ENCODE measurements around the gene KIRREL1.

GRCh38 chr1:158013840-158014730 lies 20.6 kb downstream of the KIRREL1 start:
- no peak for TF ChIP-seq CTCF (conservative IDR thresholded peaks at IDR 0.05)
- TF ChIP-seq ZFX (IDR thresholded peaks at IDR 0.05): no peak

Measured in C4-2B (cell line).